Measurements from ENCODE around the gene GBP4. TPM values are rescaled to one million over a fixed set of nuclear protein-coding genes. Genes with fewer than 3 reads are reported as not detected.
A peak's percentile ranks its signal among the peaks of the same experiment; 100 is the strongest.
"Not testable (repeated sequence)": the region's sequence is repeated elsewhere in the genome, so short reads cannot be mapped to it uniquely, and the experiment has no call there.

GBP4 gene, protein sequence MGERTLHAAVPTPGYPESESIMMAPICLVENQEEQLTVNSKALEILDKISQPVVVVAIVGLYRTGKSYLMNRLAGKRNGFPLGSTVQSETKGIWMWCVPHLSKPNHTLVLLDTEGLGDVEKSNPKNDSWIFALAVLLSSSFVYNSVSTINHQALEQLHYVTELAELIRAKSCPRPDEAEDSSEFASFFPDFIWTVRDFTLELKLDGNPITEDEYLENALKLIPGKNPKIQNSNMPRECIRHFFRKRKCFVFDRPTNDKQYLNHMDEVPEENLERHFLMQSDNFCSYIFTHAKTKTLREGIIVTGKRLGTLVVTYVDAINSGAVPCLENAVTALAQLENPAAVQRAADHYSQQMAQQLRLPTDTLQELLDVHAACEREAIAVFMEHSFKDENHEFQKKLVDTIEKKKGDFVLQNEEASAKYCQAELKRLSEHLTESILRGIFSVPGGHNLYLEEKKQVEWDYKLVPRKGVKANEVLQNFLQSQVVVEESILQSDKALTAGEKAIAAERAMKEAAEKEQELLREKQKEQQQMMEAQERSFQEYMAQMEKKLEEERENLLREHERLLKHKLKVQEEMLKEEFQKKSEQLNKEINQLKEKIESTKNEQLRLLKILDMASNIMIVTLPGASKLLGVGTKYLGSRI
- 5.3 TPM for total RNA-seq

DNA sequence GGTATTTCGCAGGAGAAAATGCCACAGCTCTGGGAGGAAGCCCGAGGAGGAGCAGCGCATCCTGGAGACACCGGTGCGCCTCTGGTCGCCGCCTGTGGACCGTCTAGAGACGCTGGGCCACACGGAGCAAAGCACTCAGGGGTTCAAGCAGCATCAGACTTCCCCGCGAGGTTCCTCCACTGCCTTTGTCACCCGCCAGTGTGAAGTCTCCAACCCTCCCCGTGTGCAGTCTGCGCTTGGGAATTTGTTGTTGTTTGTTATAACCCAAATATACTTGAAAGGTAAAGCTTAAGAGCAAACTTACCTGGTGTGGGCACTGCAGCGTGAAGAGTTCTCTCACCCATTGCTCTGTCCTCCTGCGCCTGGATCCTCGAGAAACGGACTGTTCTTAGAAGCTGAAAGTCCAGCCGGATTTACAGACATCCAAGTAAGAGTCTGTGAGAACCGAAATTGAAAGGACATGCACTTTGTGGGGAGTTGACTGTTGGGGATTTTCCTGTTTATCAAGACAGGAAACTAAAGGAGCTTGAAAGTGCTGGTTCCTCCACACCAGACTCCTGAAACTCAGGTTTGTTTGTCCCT is at the start of gene GBP4:
TSS of gene GBP4 (minus strand) at position 452 of the 582 bp plus-strand sequence. CDS start at position 344, 108 bp downstream.
- ATAC-seq: peak; percentile 86
- DNase-seq (ENCODE audit: low spot score): peak; percentile 52

DNA sequence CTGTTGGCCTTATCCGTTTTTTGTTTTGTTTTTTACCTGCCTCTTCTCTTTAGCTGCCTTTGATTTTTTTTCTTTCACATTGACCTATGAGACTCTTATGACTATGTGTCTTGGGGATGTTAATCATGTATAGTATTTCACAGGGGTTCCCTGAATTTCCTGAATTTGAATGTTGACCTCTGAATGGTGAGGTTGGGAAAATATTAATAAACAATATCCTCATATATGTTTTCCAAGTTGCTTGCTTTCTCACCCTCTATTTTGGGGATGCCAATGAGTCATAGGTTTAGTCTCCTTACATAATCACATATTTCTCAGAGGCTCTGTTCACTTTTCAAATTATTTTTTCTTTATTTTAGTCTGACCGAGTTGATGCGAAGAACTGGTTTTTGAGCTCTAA is 44.3 kb upstream of the GBP4 start:
- no peak for ATAC-seq
- DNase-seq (ENCODE audit: low spot score): no peak

DNA sequence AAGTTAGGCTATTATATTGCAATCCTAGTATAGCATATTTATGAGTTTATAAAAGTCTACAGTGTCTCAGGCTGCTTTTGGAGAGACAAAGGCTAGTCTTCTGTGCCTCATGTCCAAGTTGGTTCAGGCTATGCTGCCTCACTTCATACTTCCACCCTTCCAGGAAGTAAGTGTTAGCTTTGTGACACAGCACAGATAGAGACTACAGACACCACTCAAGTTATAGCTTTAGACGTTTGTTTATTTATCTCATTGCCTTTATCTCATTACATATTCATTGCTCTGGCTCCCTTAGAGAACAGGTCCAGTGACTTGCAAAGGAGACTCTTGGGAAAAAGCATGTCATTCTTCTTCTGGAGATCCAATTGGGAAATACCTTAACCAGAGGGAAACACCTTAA is 22.6 kb upstream of the GBP4 start:
- ATAC-seq: no peak

DNA sequence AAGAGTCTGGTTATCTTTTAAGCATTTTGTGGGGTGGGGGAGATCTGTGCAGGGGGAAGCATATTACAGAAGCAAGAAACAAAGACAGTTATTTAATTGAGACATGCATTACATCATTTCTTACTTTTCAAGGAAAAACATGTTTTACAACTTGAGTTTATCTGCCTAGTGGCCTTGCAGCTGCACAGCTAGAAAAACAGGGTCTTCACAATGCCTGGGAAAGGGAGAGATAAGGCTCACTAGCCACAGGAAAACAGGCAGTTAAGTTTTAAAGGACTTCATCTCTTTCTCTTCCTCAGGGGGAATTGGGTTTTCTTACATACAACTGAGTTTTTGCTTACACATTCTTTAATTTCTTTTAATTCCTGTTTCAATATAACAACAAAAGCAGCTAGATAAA is 21.1 kb upstream of the GBP4 start:
- not testable (repeated sequence) for ATAC-seq; DNase-seq (ENCODE audit: low spot score)

More for the DNA sequence above, 22.6 kb upstream of the GBP4 start:
- no peak for DNase-seq (ENCODE audit: low spot score)

DNA sequence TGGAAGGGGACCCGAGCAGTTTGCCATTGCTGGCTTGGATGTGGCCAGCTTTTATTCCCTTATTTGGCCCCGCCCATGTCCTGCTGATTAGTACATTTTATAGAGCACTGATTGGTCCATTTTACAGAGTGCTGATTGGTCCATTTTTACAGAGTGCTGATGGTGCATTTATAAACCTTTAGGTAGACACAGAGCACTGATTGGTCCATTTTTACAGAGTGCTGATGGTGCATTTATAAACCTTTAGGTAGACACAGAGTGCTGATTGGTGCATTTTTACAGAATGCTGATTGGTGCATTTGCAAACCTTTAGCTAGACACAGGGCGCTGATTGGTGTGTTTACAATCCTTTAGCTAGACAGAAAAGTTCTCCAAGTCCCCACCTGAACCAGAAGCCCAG is 20.2 kb upstream of the GBP4 start:
- not testable (repeated sequence) for DNase-seq (ENCODE audit: low spot score); ATAC-seq

DNA sequence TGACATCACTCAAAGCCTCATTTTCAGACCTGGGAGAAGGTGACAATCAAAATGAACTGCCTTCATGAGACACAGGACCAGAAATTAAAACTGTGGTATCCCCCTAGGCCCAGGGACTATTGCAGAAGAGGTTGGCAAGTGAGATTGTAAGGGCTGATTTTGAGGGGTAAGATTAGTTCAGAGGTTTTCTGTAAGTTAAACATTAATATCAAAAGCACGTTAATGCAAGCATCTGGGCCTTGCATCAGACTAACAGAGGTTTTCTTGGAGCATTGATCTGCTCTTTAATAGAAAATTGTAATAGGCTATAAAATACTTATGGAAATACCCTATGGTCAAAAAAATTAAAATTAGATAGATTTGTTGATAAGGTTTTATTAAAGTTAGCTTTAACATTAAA is 14.6 kb upstream of the GBP4 start:
- ATAC-seq (peak; percentile 48), DNase-seq (ENCODE audit: low spot score) (no peak)

DNA sequence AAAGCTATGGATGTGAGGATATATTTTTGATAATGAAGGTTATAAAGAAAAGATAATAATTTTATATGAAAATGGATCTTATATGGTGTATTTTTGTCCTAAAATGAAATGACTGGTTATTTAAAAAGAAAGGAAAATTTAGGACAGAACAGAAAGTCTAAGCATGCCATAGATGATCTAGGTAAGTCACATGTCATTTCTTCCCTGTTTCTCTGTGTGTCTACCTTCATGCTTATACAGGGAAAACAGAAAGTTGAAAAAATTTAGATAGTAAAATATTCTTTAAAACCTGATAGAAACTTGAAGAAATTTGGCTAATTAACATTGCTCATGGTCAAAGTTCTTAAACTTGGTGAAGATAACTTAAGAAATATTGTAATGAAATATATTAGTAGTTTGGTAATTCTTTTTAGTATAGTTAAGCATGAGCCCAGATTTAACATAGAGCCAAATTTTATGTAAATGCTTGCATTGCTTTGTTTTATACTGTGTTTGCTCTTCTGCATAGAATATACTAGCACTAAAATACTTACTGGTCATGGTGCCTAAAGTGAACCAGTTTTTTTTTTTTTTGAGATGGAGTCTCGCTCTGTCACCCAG is 12.4 kb upstream of the GBP4 start:
- DNase-seq (ENCODE audit: low spot score) (no peak), ATAC-seq (no peak)

DNA sequence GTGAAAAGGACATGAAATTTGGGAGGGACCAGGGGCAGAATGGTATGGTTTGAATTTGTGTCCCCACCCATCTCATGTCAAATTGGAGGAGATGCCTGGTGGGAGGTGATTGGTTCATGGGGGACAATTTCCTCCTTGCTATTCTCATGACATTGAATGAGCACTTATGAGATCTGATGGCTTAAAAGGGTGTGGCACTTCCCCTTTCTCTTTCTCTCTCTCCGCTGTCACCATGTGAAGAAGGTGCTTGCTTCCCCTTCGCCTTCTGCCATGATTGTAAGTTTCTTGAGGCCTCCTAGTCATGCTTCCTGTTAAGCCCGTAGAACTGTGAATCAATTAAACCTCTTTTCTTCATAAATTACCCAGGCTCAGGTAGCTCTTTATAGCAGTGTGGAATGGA is 7.6 kb upstream of the GBP4 start:
- ATAC-seq (no peak), DNase-seq (ENCODE audit: low spot score) (no peak)

DNA sequence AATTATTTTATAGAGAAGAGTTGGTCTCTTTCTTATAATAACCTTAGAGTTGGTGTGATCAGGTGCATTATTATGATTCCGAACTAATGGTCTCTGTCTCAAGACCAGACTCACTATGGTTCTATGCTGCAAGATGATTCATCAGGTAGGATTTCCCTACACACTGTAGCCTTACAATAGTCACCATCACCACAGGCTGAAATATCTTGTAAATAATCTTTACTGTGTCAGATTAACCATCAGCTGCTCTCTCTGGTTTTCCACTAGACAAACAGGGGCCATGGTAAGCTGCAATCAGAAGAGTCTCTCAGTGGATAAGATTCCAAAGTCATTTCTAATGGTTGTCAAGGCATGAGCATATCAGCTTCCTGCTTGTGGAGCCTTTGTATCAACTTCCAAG is 4.4 kb upstream of the GBP4 start:
- no peak for DNase-seq (ENCODE audit: low spot score)
- ATAC-seq: no peak

DNA sequence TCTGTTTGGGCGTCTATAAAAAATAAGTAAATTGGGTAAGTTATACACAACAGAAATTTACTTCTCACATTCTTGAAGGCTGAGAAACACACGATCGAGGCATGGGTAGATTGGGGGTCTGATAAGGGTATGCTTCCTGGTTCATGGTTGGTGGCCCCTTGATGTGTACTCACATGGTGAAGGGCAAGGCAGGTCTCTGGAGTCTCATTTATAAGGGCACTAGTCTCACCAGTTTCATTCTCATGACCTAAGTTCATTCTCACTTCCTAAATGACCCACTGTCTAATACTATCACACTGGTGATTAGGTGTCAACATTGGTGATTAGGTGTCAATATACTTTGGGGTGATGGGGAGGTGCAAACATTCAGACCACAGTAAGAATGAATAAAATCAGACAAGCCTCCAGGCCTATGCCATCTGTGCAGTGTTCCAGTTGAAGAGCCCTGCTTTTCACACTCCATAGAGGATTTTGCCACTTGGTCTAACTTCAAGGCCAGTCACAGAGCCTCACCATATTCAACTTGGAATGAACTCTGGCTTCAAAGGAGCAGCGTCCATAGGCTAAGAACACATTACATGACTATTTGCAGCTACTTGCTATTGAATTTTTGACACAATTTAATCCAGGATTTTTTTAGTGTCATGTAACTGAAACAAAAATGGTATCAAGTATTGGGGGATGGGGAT is 2.5 kb upstream of the GBP4 start:
- no peak for DNase-seq (ENCODE audit: low spot score)
- no peak for ATAC-seq

DNA sequence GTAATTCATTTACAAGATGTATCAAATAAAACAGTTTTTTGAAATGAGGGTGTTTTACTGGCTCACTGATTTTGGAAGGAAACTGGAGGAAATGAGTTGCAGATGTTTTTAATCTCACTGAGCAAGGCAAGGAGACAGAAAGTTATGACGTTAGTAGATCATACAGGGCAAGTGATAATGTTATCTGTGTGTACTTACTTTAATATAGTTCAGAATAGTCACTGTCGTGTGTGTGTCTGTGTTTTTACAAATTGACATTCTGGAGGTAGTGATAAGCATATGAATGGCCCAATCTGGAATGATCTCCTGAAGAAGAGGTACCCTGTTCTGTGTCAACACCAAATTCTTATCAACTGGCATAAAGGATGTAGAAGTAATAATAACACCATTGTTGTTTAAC is 1.9 kb upstream of the GBP4 start:
- DNase-seq (ENCODE audit: low spot score) (no peak), ATAC-seq (peak; percentile 9)

DNA sequence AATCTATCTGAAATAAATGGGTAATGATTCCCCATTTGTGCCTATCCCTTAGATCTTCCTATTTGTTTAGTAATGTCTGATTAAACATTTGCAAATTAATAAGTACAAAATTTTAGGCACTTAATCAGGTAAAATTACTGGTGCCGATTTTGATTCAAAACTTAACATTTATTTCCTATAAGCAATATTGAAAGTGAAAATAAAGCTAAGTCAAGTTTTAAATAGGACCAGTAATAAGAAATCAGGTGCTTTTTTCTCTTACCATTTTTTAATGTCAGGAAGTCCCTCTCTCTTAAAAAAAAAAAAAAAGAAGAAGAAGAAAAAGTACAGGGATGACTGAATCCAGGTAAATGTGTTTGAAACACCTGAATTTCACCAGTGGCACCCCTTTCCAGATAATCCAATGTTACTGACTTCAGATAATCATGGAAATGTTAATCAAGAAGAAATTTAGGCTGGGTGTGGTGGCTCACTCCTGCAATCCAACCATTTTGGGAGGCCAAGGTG is 836 bp upstream of the GBP4 start:
- ATAC-seq: no peak
- no peak for DNase-seq (ENCODE audit: low spot score)

DNA sequence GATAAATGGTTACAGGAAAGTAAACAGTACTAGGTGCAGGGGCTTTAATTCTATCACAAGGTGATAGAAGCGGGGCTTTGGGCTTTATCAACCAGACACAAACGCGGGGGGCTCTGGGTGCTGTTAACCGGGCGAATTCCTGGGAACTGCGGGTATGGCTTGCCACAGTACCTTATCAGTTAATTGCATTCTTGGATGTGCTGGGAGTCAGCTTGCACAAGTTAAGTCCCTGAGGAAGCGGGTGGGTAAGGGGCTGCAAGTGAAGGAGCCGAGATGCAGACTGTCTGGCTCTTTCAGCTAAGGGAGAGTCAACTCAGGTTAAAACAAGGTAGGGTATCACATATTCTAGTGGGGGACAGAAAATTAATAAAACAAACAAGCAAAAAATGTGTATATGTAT is 661 bp downstream of the GBP4 start:
- DNase-seq (ENCODE audit: low spot score) (no peak), ATAC-seq (peak; percentile 25)

DNA sequence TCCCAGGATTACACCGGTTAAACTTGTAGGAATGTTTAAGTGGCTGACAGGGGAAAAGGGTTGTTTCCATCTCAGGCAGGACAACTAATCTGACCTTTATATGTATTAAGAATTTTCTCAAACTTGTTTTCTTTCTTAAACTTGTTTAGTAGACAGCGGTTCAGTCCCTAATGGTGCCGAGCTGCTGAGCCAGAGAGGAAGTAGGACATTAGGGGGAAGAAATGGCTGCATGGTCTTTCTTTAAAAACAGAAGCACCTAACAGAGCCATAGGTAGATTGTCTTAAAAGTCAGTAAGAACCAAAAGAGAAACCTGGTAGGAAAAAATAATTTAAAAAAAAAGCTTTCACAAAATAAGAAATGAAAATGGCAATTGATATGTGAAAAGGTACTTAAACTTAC is 3.3 kb downstream of the GBP4 start:
- ATAC-seq (no peak), DNase-seq (ENCODE audit: low spot score) (no peak)

DNA sequence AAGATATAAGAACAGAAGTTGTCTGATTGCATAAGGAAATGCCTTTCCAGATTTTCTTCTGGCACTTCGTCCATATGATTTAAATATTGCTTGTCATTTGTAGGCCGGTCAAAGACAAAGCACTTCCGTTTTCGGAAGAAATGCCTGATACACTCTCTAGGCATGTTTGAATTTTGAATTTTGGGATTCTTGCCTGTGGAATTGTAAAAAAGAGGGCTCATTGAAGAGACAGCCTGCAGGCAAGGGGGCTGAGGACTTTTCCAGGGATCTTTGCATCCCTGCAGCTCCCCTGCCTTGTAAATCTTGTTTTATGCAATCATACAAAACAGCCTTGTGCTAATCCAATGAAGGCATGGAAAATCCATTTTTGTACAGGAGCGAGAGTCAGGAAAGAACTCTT is 7.4 kb downstream of the GBP4 start:
- ATAC-seq (no peak), DNase-seq (ENCODE audit: low spot score) (no peak)

DNA sequence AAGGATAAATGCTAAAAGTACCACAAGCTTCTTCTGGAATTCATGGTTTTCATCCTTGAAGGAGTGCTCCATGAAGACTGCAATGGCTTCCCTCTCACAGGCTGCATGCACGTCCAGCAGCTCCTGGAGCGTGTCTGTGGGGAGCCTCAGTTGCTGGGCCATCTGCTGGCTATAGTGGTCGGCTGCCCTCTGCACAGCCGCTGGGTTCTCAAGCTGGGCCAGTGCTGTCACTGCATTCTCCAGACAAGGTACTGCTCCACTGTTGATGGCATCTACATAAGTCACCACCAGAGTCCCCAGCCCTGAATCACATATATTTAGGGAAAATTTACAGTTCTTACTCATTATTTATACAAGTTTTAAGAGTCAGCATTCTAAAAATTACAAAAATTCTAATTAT is 8.7 kb downstream of the GBP4 start:
- DNase-seq (ENCODE audit: low spot score): no peak
- ATAC-seq: no peak

DNA sequence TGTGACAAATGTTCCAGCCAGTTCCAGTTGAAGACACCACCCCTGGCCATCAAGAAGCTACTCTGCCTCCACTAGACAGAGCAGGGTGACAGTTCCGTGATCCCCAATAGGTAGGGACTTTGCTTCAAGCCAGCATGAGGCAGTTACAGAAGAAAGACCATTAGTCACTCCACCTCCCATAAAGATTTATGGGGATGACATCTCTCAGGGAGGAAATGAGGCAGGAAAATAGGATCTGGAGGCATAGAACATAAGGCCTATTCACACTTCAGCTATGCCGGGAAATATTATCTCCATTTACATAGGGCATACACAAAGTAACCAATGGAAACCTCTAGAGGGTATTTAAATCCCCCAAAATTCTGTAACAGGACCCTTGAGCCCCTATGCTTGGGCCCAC is 19.4 kb downstream of the GBP4 start:
- DNase-seq (ENCODE audit: low spot score) (no peak), ATAC-seq (no peak)

DNA sequence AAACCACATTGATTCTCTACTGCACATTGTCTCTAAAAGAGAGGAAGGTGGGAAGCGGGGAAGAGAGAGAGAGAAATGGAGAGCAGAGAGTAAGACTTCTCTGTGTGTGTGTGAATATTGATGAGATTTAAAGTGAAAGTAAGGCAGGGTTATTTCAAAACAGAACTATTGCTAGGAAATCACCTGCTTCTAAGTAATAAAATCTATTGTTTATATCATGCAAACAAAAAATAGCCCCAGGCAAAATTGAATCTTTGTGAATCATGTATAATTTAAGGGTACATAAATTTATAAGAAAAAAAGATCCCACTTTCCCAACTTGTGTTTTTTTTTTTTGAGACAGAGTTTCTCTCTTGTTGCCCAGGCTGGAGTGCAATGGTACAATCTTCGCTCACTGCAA is 21.8 kb downstream of the GBP4 start:
- no peak for ATAC-seq
- DNase-seq (ENCODE audit: low spot score): no peak

DNA sequence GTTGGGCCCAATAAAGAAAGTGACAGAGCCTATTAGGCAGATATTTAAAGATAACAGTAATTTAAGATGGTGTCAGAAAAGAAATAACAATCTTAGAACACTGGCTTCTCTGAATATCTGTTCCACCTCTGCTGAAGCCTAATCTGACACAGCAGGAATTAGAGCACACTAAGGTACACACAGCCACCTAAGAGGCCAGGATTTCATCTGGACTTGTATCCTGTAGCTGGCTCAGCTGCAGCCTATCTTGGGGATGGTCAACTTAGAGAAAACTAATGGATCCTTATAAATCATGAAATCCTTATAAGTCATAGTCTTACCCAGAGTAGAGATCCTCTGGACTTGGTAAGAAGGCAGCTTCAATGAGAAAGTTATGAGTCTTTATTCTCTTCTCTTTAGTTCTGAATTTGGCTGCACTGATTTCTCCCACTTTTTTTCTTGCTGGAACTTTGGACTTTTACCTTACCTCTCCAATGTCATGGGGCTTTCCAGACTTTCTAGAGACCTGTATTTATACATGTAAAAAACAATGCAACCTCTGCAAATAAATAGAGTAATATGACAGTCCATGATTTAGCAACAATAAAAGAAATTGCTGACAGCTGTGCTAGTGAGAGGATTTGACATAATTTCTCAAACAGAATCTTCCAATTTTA is 23.0 kb downstream of the GBP4 start, which contains the start of gene GBP7:
TSS of gene GBP7 (minus strand) at position 403 of the 656 bp plus-strand sequence. CDS start 4,068 bp downstream, outside the sequence.
- peak; percentile 87 for ATAC-seq
- no peak for DNase-seq (ENCODE audit: low spot score)

DNA sequence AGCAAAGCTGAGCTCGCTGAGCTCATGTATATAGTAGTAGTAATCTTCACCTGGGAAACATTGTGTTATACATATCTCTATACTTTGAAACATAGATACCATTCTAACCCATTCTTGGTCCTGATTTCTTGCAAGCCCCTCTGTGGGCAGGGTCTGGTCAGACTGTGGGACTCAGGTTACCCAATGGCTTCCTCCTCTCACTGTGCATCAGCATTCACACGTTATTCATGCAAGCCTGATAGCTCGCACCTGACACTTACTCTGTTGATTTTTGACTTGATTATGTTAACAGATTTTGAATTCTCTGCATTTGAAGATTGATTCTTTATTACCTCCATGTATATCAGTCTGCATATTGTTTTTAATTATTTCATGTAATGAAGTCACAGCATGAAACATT is 24.3 kb downstream of the GBP4 start:
- no peak for DNase-seq (ENCODE audit: low spot score)
- peak; percentile 56 for ATAC-seq
